HepG2 (cell line): ENCODE measurements around the gene LAMA1. TPM values are rescaled to one million over a fixed set of nuclear protein-coding genes. Genes with fewer than 3 reads are reported as not detected.
A peak's percentile ranks its signal among the peaks of the same experiment; 100 is the strongest.

Source experiments
- ASH2L ChIP-seq: fragments of 300-600, 200-600 bp; sonication (generic); IDR thresholded peaks from 2 replicates; pipeline ENCODE4 v1.7.0; 2017; ENCODE audit warnings: low read depth, mild to moderate bottlenecking, moderate library complexity, mixed read lengths, low read length; ENCODE audit not compliant: insufficient read length
- EP300 ChIP-seq, 3 experiments: sonication (generic) in 1 of 3; formaldehyde crosslinking in 1 of 3; IDR thresholded peaks; 2 replicates each; pipeline versions ENCODE4 v1.5.1 to v1.6.1; 2011 to 2020; ENCODE audit warnings: low read depth in 2 of 3, low read length in 2 of 3, borderline replicate concordance in 1 of 3, improper control_type of control experiment in 1 of 3, mild to moderate bottlenecking in 1 of 3, missing genetic modification reagents in 1 of 3, moderate library complexity in 1 of 3
- FOXP4 ChIP-seq: sonication (generic); formaldehyde crosslinking; IDR thresholded peaks from 2 replicates; pipeline ENCODE4 v1.4.0; 2020; ENCODE audit warnings: missing genetic modification reagents
- MAF1 ChIP-seq: sonication (generic); formaldehyde crosslinking; IDR thresholded peaks from 2 replicates; pipeline ENCODE4 v1.5.0; 2020; ENCODE audit warnings: missing genetic modification reagents, borderline replicate concordance
- PCBP2 ChIP-seq: fragments of 200-400 bp; formaldehyde crosslinking; optimal IDR thresholded peaks from 2 replicates; pipeline ENCODE3; 2018; ENCODE audit warnings: low read length, low read depth; ENCODE audit not compliant: poor library complexity, severe bottlenecking
- RARA ChIP-seq: IDR thresholded peaks from 2 replicates; pipeline ENCODE4 v1.6.1; 2016; ENCODE audit warnings: missing genetic modification reagents, missing compliant biosample characterization
- SOX13 ChIP-seq, 3 experiments: fragments of 450-650 bp in 1 of 3; sonication (generic) in 1 of 3; formaldehyde crosslinking in 1 of 3; IDR thresholded peaks in 2 of 3; conservative IDR thresholded peaks in 1 of 3; 2 replicates each; pipeline versions ENCODE4 v1.5.0 to v1.6.1; 2016 to 2020; ENCODE audit warnings: antibody characterized with exemption in 1 of 3, mild to moderate bottlenecking in 1 of 3, missing compliant biosample characterization in 1 of 3, missing genetic modification reagents in 1 of 3, moderate library complexity in 1 of 3
- ZGPAT ChIP-seq: IDR thresholded peaks from 2 replicates; pipeline ENCODE4 v1.6.1; 2016; ENCODE audit warnings: mild to moderate bottlenecking
- ZNF282 ChIP-seq: fragments of 450-650 bp; IDR thresholded peaks from 2 replicates; pipeline ENCODE4 v1.6.1; 2018; ENCODE audit not compliant: partially characterized antibody
- ZNF546 ChIP-seq: sonication (generic); formaldehyde crosslinking; conservative IDR thresholded peaks from 2 replicates; pipeline ENCODE4 v1.8.1; 2023; ENCODE audit warnings: mild to moderate bottlenecking, missing genetic modification reagents
- ZNF674 ChIP-seq: sonication (generic); formaldehyde crosslinking; IDR thresholded peaks from 2 replicates; pipeline ENCODE4 v1.5.0; 2020; ENCODE audit warnings: low read depth, mild to moderate bottlenecking, missing genetic modification reagents
- ZNF747 ChIP-seq: sonication (generic); formaldehyde crosslinking; IDR thresholded peaks from 2 replicates; pipeline ENCODE4 v1.8.1; 2023; ENCODE audit warnings: missing genetic modification reagents, mild to moderate bottlenecking, borderline replicate concordance
- polyA plus RNA-seq, 8 experiments: library from polyadenylated mRNA; depleted of rRNA in 3 of 8; stranded (reverse) in 7 of 8; unstranded in 1 of 8; fragments of >200 nt; fragmentation: Illumina TruSeq in 4 of 8; extraction: Trizol in 4 of 8; gene quantifications; 2 replicates each; pipeline versions ENCODE4 v1.2.1 to v1.2.3, GENCODE V29; 2011 to 2016; ENCODE audit warnings: low read depth in 4 of 8, missing spikeins in 1 of 8, mixed read lengths in 1 of 8; ENCODE audit not compliant: insufficient read depth in 1 of 8
- total RNA-seq, 5 experiments: library from RNA; depleted of rRNA; stranded (reverse); fragments of >200 nt; fragmentation: Illumina TruSeq; extraction: Trizol; gene quantifications; 2 replicates each; pipeline ENCODE4 v1.2.3, GENCODE V29; 2016; ENCODE audit warnings: low read depth in 1 of 5
- TF ChIP-seq, protein P1 (sequence below): sonication (generic); formaldehyde crosslinking; IDR thresholded peaks from 2 replicates; pipeline ENCODE4 v1.4.0; 2020; ENCODE audit warnings: missing genetic modification reagents, borderline replicate concordance
- TF ChIP-seq, protein P2 (sequence below): sonication (generic); formaldehyde crosslinking; conservative IDR thresholded peaks from 2 replicates; pipeline ENCODE4 v1.4.0; 2020; ENCODE audit warnings: missing genetic modification reagents
- TF ChIP-seq, protein P3 (sequence below): sonication (generic); formaldehyde crosslinking; IDR thresholded peaks from 2 replicates; pipeline ENCODE4 v1.8.0; 2022; ENCODE audit warnings: missing genetic modification reagents, low read depth, mild to moderate bottlenecking, borderline replicate concordance

Gene LAMA1
- total and polyA plus RNA-seq, 2 of the 13 experiments (the other 11 are each of a cell fraction or from before 2014, with no cell fraction given): 0.05 to 0.44 TPM

GRCh38 chr18:6962571-6963451 lies 154.8 kb downstream of the LAMA1 start (continued):
- TF ChIP-seq ZGPAT (CRISPR knock-in tag): no peak
- no peak for TF ChIP-seq PCBP2
- TF ChIP-seq, protein P1, sequence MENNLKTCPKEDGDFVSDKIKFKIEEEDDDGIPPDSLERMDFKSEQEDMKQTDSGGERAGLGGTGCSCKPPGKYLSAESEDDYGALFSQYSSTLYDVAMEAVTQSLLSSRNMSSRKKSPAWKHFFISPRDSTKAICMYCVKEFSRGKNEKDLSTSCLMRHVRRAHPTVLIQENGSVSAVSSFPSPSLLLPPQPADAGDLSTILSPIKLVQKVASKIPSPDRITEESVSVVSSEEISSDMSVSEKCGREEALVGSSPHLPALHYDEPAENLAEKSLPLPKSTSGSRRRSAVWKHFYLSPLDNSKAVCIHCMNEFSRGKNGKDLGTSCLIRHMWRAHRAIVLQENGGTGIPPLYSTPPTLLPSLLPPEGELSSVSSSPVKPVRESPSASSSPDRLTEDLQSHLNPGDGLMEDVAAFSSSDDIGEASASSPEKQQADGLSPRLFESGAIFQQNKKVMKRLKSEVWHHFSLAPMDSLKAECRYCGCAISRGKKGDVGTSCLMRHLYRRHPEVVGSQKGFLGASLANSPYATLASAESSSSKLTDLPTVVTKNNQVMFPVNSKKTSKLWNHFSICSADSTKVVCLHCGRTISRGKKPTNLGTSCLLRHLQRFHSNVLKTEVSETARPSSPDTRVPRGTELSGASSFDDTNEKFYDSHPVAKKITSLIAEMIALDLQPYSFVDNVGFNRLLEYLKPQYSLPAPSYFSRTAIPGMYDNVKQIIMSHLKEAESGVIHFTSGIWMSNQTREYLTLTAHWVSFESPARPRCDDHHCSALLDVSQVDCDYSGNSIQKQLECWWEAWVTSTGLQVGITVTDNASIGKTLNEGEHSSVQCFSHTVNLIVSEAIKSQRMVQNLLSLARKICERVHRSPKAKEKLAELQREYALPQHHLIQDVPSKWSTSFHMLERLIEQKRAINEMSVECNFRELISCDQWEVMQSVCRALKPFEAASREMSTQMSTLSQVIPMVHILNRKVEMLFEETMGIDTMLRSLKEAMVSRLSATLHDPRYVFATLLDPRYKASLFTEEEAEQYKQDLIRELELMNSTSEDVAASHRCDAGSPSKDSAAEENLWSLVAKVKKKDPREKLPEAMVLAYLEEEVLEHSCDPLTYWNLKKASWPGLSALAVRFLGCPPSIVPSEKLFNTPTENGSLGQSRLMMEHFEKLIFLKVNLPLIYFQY (CRISPR knock-in tag): no peak
- TF ChIP-seq RARA: peak; percentile 38; the same call in 1 of the 2 replicates
- TF ChIP-seq ZNF747 (CRISPR knock-in tag): no peak
- peak in 1 of 2 experiments; percentile 69; a peak in 2 of 4 replicates for TF ChIP-seq EP300 (IDR thresholded peaks at IDR 0.05; ENCODE audit: low read depth in 2 of 2, low read length in 2 of 2)
- no peak for TF ChIP-seq EP300 (CRISPR knock-in tag; IDR thresholded peaks at IDR 0.05; ENCODE audit: borderline replicate concordance)
- TF ChIP-seq SOX13 (IDR thresholded peaks at IDR 0.05): no peak
- TF ChIP-seq SOX13 (CRISPR knock-in tag; conservative IDR thresholded peaks at IDR 0.05 in 1 of 2, IDR thresholded peaks at IDR 0.05 in 1 of 2): peak in 1 of 2 experiments; percentile 76; a peak in 2 of 4 replicates
- TF ChIP-seq MAF1 (CRISPR knock-in tag): no peak
- no peak for TF ChIP-seq ZNF674
- TF ChIP-seq, protein P2, sequence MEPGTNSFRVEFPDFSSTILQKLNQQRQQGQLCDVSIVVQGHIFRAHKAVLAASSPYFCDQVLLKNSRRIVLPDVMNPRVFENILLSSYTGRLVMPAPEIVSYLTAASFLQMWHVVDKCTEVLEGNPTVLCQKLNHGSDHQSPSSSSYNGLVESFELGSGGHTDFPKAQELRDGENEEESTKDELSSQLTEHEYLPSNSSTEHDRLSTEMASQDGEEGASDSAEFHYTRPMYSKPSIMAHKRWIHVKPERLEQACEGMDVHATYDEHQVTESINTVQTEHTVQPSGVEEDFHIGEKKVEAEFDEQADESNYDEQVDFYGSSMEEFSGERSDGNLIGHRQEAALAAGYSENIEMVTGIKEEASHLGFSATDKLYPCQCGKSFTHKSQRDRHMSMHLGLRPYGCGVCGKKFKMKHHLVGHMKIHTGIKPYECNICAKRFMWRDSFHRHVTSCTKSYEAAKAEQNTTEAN: no peak
- peak; percentile 44; the same call in 1 of the 2 replicates for TF ChIP-seq FOXP4 (CRISPR knock-in tag)
- TF ChIP-seq ZNF282: no peak
- TF ChIP-seq, protein P3, sequence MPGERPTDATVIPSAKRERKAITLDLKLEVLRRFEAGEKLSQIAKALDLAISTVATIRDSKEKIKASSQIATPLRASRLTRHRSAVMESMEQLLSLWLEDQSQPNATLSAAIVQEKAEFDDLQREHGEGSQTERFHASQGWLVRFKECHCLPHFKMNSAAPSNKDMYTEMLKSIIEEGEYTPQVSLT (CRISPR knock-in tag): no peak
- TF ChIP-seq ASH2L: peak; percentile 68
- no peak for TF ChIP-seq ZNF546 (CRISPR knock-in tag)
